T-cell (primary cell): ENCODE data around the gene KCNJ6. TPM values are rescaled to one million over a fixed set of nuclear protein-coding genes. Genes with fewer than 3 reads are reported as not detected.

Experiments used
- ATAC-seq, 4 experiments: fragments of 200-7000 bp in 3 of 4; fragments of 150-1000 bp in 1 of 4; cut with Tn5 transposase; replicated peaks in 1 of 4; 1 replicate in 3 of 4; 2 replicates in 1 of 4; pipeline ENCODE4 v1.10.0; 2021; ENCODE audit warnings: moderate library complexity in 3 of 4, mild to moderate bottlenecking in 2 of 4, moderate number of reproducible peaks in 1 of 4
- CTCF ChIA-PET, 2 donors: fragments of 300-600 bp; sonication (Branson Sonifier 250); formaldehyde crosslinking; loops; one replicate each; lab custom pipeline; 2022; ENCODE audit warnings: antibody characterized with exemption in 2 of 2; lab: Charles Lee
- POLR2A ChIA-PET, 2 donors: fragments of 300-600 bp; sonication (Branson Sonifier 250); formaldehyde crosslinking; loops; one replicate each; lab custom pipeline; 2022; ENCODE audit warnings: antibody characterized with exemption in 2 of 2; lab: Charles Lee
- DNase-seq, 35 experiments: peaks; one replicate each; pipeline versions ENCODE4 v3.0.0 to v3.0.0-alpha.2; 2013 to 2023
- H3K27ac ChIP-seq: one replicate; pipeline ENCODE4 v1.5.1; 2013; ENCODE audit warnings: low read length
- H3K27me3 ChIP-seq, 2 experiments: replicated peaks in 1 of 2; 1 replicate in 1 of 2; 2 replicates in 1 of 2; pipeline versions ENCODE4 v1.6.1 to v1.7.0; 2013; ENCODE audit warnings: low read length in 1 of 2, mixed read lengths in 1 of 2; ENCODE audit not compliant: control insufficient read depth in 2 of 2, insufficient read depth in 2 of 2; ENCODE audit errors: extremely low read depth in 1 of 2
- H3K36me3 ChIP-seq, 2 donors: 1 replicate in 1 of 2; 2 replicates in 1 of 2; pipeline versions ENCODE4 v1.6.1 to v1.7.0; 2013; ENCODE audit warnings: low read length in 1 of 2; ENCODE audit not compliant: control insufficient read depth in 2 of 2, insufficient read depth in 1 of 2; ENCODE audit errors: extremely low read depth in 1 of 2
- H3K4me1 ChIP-seq, 2 experiments: 1 replicate in 1 of 2; 2 replicates in 1 of 2; pipeline versions ENCODE4 v1.6.1 to v1.7.0; 2013; ENCODE audit warnings: low read length in 2 of 2, mixed read lengths in 1 of 2; ENCODE audit not compliant: insufficient read depth in 2 of 2, control insufficient read depth in 1 of 2; ENCODE audit errors: extremely low read depth in 1 of 2
- H3K4me3 ChIP-seq, 2 donors: 1 replicate in 1 of 2; 2 replicates in 1 of 2; pipeline versions ENCODE4 v1.5.1 to v1.7.0; 2013; ENCODE audit warnings: mild to moderate bottlenecking in 2 of 2, low read length in 1 of 2, moderate library complexity in 1 of 2; ENCODE audit not compliant: control insufficient read depth in 1 of 2; ENCODE audit errors: extremely low read depth in 1 of 2
- H3K9me3 ChIP-seq: 2 replicates; pipeline ENCODE4 v1.7.0; 2013
- H3K27ac Mint-ChIP-seq, 2 donors: one replicate each; pipeline ENCODE4 v1.8.0; 2020 to 2021; ENCODE audit warnings: mild to moderate bottlenecking in 2 of 2, mixed read lengths in 2 of 2
- H3K27me3 Mint-ChIP-seq, 2 donors: one replicate each; pipeline ENCODE4 v1.8.0; 2021 to 2022; ENCODE audit warnings: mixed read lengths in 2 of 2
- H3K36me3 Mint-ChIP-seq: one replicate; pipeline ENCODE4 v1.8.0; 2021; ENCODE audit warnings: mixed read lengths
- H3K4me1 Mint-ChIP-seq, 3 donors: one replicate each; pipeline ENCODE4 v1.8.0; 2020 to 2022; ENCODE audit warnings: mixed read lengths in 3 of 3, mild to moderate bottlenecking in 1 of 3
- H3K4me3 Mint-ChIP-seq, 3 donors: one replicate each; pipeline ENCODE4 v1.8.0; 2020 to 2022; ENCODE audit warnings: mild to moderate bottlenecking in 3 of 3, mixed read lengths in 3 of 3, moderate library complexity in 3 of 3
- H3K9me3 Mint-ChIP-seq, 3 donors: one replicate each; pipeline ENCODE4 v1.8.0; 2020 to 2022; ENCODE audit warnings: mixed read lengths in 3 of 3
- whole genome bisulfite sequencing: methylation state at CpG from one replicate; pipeline ENCODE4 v1.1.5; 2013; ENCODE audit warnings: missing lambda C conversion rate; ENCODE audit not compliant: insufficient coverage; 5-methylcytosine and 5-hydroxymethylcytosine counted together
- total RNA-seq, 35 experiments: library from RNA in 6 of 35; stranded (reverse) in 6 of 35; fragments of 120-200 nt in 1 of 35; gene quantifications; one replicate each; pipeline versions ENCODE4 v1.2.1 to v1.2.4 and lab custom pipeline; 2013 to 2026

The KCNJ6 gene
- total RNA-seq, 5 donors from 2014 or later (not counting 1 experiment from before 2014, with no cell fraction given): not detected

- DNase-seq (no peak), ATAC-seq (no peak)
- H3K27me3 ChIP-seq: peaks cover 0 to 11% of the 10 kb centered on the region in 2 experiments
- H3K9me3 ChIP-seq: no peaks in the 10 kb centered on the region
- no peaks in the 10 kb centered on the region for H3K36me3 Mint-ChIP-seq
- CTCF ChIA-PET: interaction anchor here in 1 of 2 donors (0.6 kb wide), 1 partner anchor 86 kb away, joined by 4 read pairs; no protein-coding TSS in a partner anchor
- H3K9me3 Mint-ChIP-seq: peaks cover 0 to 4% (median 0%) of the 10 kb centered on the region in 3 donors
- no peak overlapping the region for H3K27ac Mint-ChIP-seq
- H3K27me3 Mint-ChIP-seq: peaks cover 34 to 54% of the 10 kb centered on the region in 2 donors
- H3K4me3 Mint-ChIP-seq: no peak overlapping the region
- POLR2A ChIA-PET: no interaction called here
- H3K27ac ChIP-seq: no peak overlapping the region
- no peaks in the 10 kb centered on the region for H3K36me3 ChIP-seq
- peaks cover 0 to 6% (median 0%) of the 10 kb centered on the region in 3 donors for H3K4me1 Mint-ChIP-seq
- H3K4me3 ChIP-seq: no peak overlapping the region
- no peaks in the 10 kb centered on the region for H3K4me1 ChIP-seq
- WGBS: 82% methylated on average over 6 of the region's 8 CpGs
These were observed 280.0 kb downstream of the KCNJ6 start for GRCh38 chr21:37636152-37636860.

GRCh38 chr21:37631319-37632117 is 284.7 kb downstream of the KCNJ6 start:
- peaks cover 34 to 45% of the 10 kb centered on the region in 2 donors for H3K27me3 Mint-ChIP-seq
- POLR2A ChIA-PET: no interaction called here
- 68% methylated on average over 7 of the region's 12 CpGs for WGBS
- no peak overlapping the region for H3K27ac Mint-ChIP-seq
- CTCF ChIA-PET: no interaction called here
- DNase-seq (no peak), ATAC-seq (no peak)
- Histone ChIP-seq H3K4me3 (no peak overlapping the region), H3K36me3 (no peaks in the 10 kb centered on the region), H3K9me3 (no peaks in the 10 kb centered on the region), H3K27me3 (peaks cover 0 to 11% of the 10 kb centered on the region in 2 experiments), H3K4me1 (no peaks in the 10 kb centered on the region), H3K27ac (no peak overlapping the region)
- no peaks in the 10 kb centered on the region for H3K4me1 Mint-ChIP-seq
- no peak overlapping the region for H3K4me3 Mint-ChIP-seq
- no peaks in the 10 kb centered on the region for H3K9me3 Mint-ChIP-seq
- H3K36me3 Mint-ChIP-seq: no peaks in the 10 kb centered on the region

- Histone ChIP-seq H3K36me3 (no peaks in the 10 kb centered on the region), H3K4me3 (no peak overlapping the region), H3K9me3 (no peaks in the 10 kb centered on the region), H3K27ac (no peak overlapping the region), H3K27me3 (peaks cover 0 to 9% of the 10 kb centered on the region in 2 experiments), H3K4me1 (no peaks in the 10 kb centered on the region)
- Mint-ChIP-seq H3K27ac (no peak overlapping the region), H3K4me3 (no peak overlapping the region), H3K9me3 (no peaks in the 10 kb centered on the region), H3K27me3 (peaks cover 28 to 38% of the 10 kb centered on the region in 2 donors), H3K4me1 (no peaks in the 10 kb centered on the region), H3K36me3 (no peaks in the 10 kb centered on the region)
- ATAC-seq (no peak), DNase-seq (no peak)
- whole genome bisulfite sequencing: no CpG with 5 or more reads among the region's 2 CpGs
- CTCF ChIA-PET: no interaction called here
- POLR2A ChIA-PET: no interaction called here
These were observed 285.4 kb downstream of the KCNJ6 start for GRCh38 chr21:37630872-37631271.

- CTCF ChIA-PET: no interaction called here
- Mint-ChIP-seq H3K4me3 (no peak overlapping the region), H3K9me3 (no peaks in the 10 kb centered on the region), H3K27me3 (peaks cover 25 to 30% of the 10 kb centered on the region in 2 donors), H3K27ac (no peak overlapping the region), H3K4me1 (no peaks in the 10 kb centered on the region), H3K36me3 (no peaks in the 10 kb centered on the region)
- no peaks in the 10 kb centered on the region for H3K4me1 ChIP-seq
- WGBS: no CpG with 5 or more reads among the region's 3 CpGs
- ATAC-seq (no peak), DNase-seq (no peak)
- H3K27me3 ChIP-seq: peaks cover 0 to 6% of the 10 kb centered on the region in 2 experiments
- H3K27ac ChIP-seq: no peak overlapping the region
- no peaks in the 10 kb centered on the region for H3K36me3 ChIP-seq
- H3K4me3 ChIP-seq: no peak overlapping the region
- POLR2A ChIA-PET: no interaction called here
- no peaks in the 10 kb centered on the region for H3K9me3 ChIP-seq
These were observed 287.9 kb downstream of the KCNJ6 start for GRCh38 chr21:37628362-37628761.

GRCh38 chr21:37627561-37627960 is 288.7 kb downstream of the KCNJ6 start:
- Histone ChIP-seq H3K4me3 (no peak overlapping the region), H3K9me3 (no peaks in the 10 kb centered on the region), H3K27me3 (peaks cover 0 to 10% of the 10 kb centered on the region in 2 experiments), H3K27ac (no peak overlapping the region), H3K36me3 (no peaks in the 10 kb centered on the region), H3K4me1 (no peaks in the 10 kb centered on the region)
- no CpG with 5 or more reads among the region's 2 CpGs for WGBS
- ChIA-PET POLR2A (no interaction called here), CTCF (no interaction called here)
- Mint-ChIP-seq H3K4me3 (no peak overlapping the region), H3K4me1 (no peaks in the 10 kb centered on the region), H3K9me3 (no peaks in the 10 kb centered on the region), H3K27ac (no peak overlapping the region), H3K27me3 (peaks cover 28 to 33% of the 10 kb centered on the region in 2 donors), H3K36me3 (no peaks in the 10 kb centered on the region)
- DNase-seq (no peak), ATAC-seq (no peak)

- ChIA-PET CTCF (no interaction called here), POLR2A (no interaction called here)
- no peaks in the 10 kb centered on the region for H3K4me1 ChIP-seq
- WGBS: no CpG with 5 or more reads among the region's 4 CpGs
- H3K4me3 Mint-ChIP-seq: no peak overlapping the region
- H3K36me3 Mint-ChIP-seq: no peaks in the 10 kb centered on the region
- no peaks in the 10 kb centered on the region for H3K9me3 ChIP-seq
- H3K4me1 Mint-ChIP-seq: no peaks in the 10 kb centered on the region
- no peak overlapping the region for H3K27ac ChIP-seq
- ATAC-seq (no peak), DNase-seq (no peak)
- H3K27me3 ChIP-seq: peaks cover 0 to 11% of the 10 kb centered on the region in 2 experiments
- no peak overlapping the region for H3K4me3 ChIP-seq
- H3K36me3 ChIP-seq: no peaks in the 10 kb centered on the region
- H3K9me3 Mint-ChIP-seq: no peaks in the 10 kb centered on the region
- H3K27me3 Mint-ChIP-seq: peaks cover 28 to 37% of the 10 kb centered on the region in 2 donors
- H3K27ac Mint-ChIP-seq: no peak overlapping the region
These were observed 289.2 kb downstream of the KCNJ6 start for GRCh38 chr21:37627074-37627473.
